Thyroid gland (tissue), 4 donors: ENCODE measurements around the gene CCNJL.

ENCODE experiments used
- POLR2A ChIP-seq, 2 donors: fragments of 450-650 bp; IDR thresholded peaks; one replicate each; pipeline ENCODE4 v1.6.1; 2017; ENCODE audit warnings: antibody characterized with exemption in 2 of 2, mild to moderate bottlenecking in 2 of 2, moderate library complexity in 1 of 2
- TF ChIP-seq, protein P1 (sequence below), 6 experiments: fragments of 200-600 bp in 3 of 6; fragments of 450-650 bp in 3 of 6; sonication (generic) in 3 of 6; IDR thresholded peaks; one replicate each; pipeline ENCODE4 v1.5.1; 2016 to 2019; ENCODE audit warnings: antibody characterized with exemption in 6 of 6, mild to moderate bottlenecking in 2 of 6, inconsistent platforms in 1 of 6, moderate library complexity in 1 of 6

DNA sequence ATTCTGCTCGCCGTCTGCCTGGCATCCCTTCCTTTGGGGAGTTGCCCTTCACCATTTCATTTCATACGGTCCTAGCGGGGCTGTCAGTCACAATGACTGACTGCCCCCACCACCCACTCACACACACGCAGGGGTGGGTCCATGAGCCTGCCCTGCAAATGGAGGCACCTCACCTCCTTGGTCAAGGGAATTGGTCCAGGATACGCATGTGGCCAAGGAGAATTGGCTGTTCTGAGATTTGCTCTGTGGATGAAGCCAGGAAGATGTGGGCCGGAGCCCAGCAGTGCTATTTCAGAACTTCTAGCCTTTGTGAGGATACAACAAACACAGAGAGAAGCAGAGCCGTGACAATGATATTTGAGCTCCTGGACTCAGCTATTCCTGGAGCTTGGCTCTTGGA lies 41.0 kb upstream of the CCNJL start:
- TF ChIP-seq, protein P1, sequence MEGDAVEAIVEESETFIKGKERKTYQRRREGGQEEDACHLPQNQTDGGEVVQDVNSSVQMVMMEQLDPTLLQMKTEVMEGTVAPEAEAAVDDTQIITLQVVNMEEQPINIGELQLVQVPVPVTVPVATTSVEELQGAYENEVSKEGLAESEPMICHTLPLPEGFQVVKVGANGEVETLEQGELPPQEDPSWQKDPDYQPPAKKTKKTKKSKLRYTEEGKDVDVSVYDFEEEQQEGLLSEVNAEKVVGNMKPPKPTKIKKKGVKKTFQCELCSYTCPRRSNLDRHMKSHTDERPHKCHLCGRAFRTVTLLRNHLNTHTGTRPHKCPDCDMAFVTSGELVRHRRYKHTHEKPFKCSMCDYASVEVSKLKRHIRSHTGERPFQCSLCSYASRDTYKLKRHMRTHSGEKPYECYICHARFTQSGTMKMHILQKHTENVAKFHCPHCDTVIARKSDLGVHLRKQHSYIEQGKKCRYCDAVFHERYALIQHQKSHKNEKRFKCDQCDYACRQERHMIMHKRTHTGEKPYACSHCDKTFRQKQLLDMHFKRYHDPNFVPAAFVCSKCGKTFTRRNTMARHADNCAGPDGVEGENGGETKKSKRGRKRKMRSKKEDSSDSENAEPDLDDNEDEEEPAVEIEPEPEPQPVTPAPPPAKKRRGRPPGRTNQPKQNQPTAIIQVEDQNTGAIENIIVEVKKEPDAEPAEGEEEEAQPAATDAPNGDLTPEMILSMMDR (IDR thresholded peaks at IDR 0.05), result no peak
- no peak for TF ChIP-seq POLR2A (IDR thresholded peaks at IDR 0.05)
